Ovary (tissue), 9 donors: ENCODE measurements around the gene BRSK2. TPM values are rescaled to one million over a fixed set of nuclear protein-coding genes. Genes with fewer than 3 reads are reported as not detected.

Source experiments
- DNase-seq, 5 donors: peaks; one replicate each; pipeline ENCODE4 v3.0.0-alpha.2; 2019 to 2020
- H3K27ac ChIP-seq, 2 donors: fragments of 200-600 bp; one replicate each; pipeline versions ENCODE4 v1.5.1 to v1.8.0; 2019 to 2022
- H3K27me3 ChIP-seq: fragments of 200-600 bp; one replicate; pipeline ENCODE4 v1.8.0; 2022
- H3K36me3 ChIP-seq: fragments of 200-600 bp; sonication (generic); one replicate; pipeline ENCODE4 v1.5.1; 2019
- H3K4me1 ChIP-seq: one replicate; pipeline ENCODE4 v1.8.1; 2013; ENCODE audit warnings: mild to moderate bottlenecking, moderate library complexity; ENCODE audit not compliant: insufficient read depth
- H3K4me3 ChIP-seq: fragments of 200-600 bp; sonication (generic); one replicate; pipeline ENCODE4 v1.5.1; 2017
- H3K9me3 ChIP-seq, 2 donors: fragments of 200-600 bp in 1 of 2; sonication (generic) in 1 of 2; one replicate each; pipeline versions ENCODE4 v1.5.1 to v1.8.1; 2013 to 2019; ENCODE audit warnings: mild to moderate bottlenecking in 1 of 2, moderate library complexity in 1 of 2
- CTCF ChIP-seq, 3 donors: fragments of 450-650 bp in 2 of 3; fragments of 200-600 bp in 1 of 3; IDR thresholded peaks; one replicate each; pipeline versions ENCODE4 v1.5.1 to v1.8.0; 2016 to 2022; ENCODE audit warnings: antibody characterized with exemption in 3 of 3, mild to moderate bottlenecking in 1 of 3
- EP300 ChIP-seq: sonication (generic); formaldehyde crosslinking; IDR thresholded peaks from one replicate; pipeline ENCODE4 v1.6.1; 2017; ENCODE audit warnings: antibody characterized with exemption
- POLR2A ChIP-seq: fragments of 450-650 bp; IDR thresholded peaks from one replicate; pipeline ENCODE4 v1.6.1; 2017; ENCODE audit warnings: antibody characterized with exemption, mild to moderate bottlenecking, moderate library complexity
- WGBS, 3 donors: extraction: QIAGEN DNeasy Blood & Tissue Kit in 1 of 3; methylation state at CpG; one replicate each; pipeline versions ENCODE4 v1.1.5 to v1.1.7; 2013 to 2017; 5-methylcytosine and 5-hydroxymethylcytosine counted together
- intact Hi-C, 4 donors: fragments of 100-400 bp; cut with DNase I; formaldehyde crosslinking; loops; one replicate each; pipeline versions ENCODE4 v1.11.0 to v1.15.1; 2022 to 2023
- polyA plus RNA-seq, 2 donors: library from polyadenylated mRNA; stranded (reverse); fragments of 200-250 nt in 1 of 2; fragments of 350-450 nt in 1 of 2; fragmentation: Illumina TruSeq in 1 of 2; extraction: RNeasy Lipid Tissue Mini Kit (QIAGEN cat#74804) in 1 of 2; gene quantifications; one replicate each; pipeline ENCODE4 v1.2.3, GENCODE V29; 2013 to 2014
- total RNA-seq, 7 donors: library from RNA; depleted of rRNA in 2 of 7; stranded (reverse); fragments of >200 nt in 2 of 7; fragmentation: NEBNext Ultra II Directional in 3 of 7; extraction: Animal tissue kit (Norgen Biotek cat#: 25700) in 3 of 7; gene quantifications; one replicate each; pipeline versions ENCODE4 v1.1.0 to v1.2.4, GENCODE V29; 2016 to 2023
- donor health status: DM: no; HTN: no; CAD: no; lungs with moderate emphysema.
- donor health status: DM: no; HTN: no; CAD: no.
- donor health status: Bipolar disorder and iron deficiency.
- donor health status: DM: yes; HTN: yes; CAD: no.
- donor health status: DM: no; HTN: no; CAD: no.
- donor health status: DM: yes; HTN: yes; CAD: no.

Gene BRSK2
- total and polyA plus RNA-seq, 9 donors, result 0.22 to 1.5 (median 0.52) TPM

- WGBS, 3 donors, result 79 to 86% (median 83%) methylated on average over 13 of the region's 13 CpGs
- no peaks in the 10 kb centered on the region for H3K9me3 ChIP-seq
- peak in 2 of 5 donors; percentile 13 to 31 for DNase-seq
- intact Hi-C loops, result no loop called here
- H3K4me3 ChIP-seq, result no peak overlapping the region
- no peaks in the 10 kb centered on the region for H3K36me3 ChIP-seq
- no peaks in the 10 kb centered on the region for H3K27me3 ChIP-seq
- TF ChIP-seq POLR2A (no peak), CTCF (IDR thresholded peaks at IDR 0.05) (no peak), EP300 (no peak)
- no peak overlapping the region for H3K27ac ChIP-seq
- H3K4me1 ChIP-seq, result peaks cover 21% of the 10 kb centered on the region
These were observed 90.4 kb downstream of the BRSK2 start for GRCh38 chr11:1480191-1480554.

GRCh38 chr11:1480555-1481482 lies 91.1 kb downstream of the BRSK2 start:
- 77 to 86% (median 79%) methylated on average over 36 of the region's 36 CpGs for WGBS, 3 donors
- no peaks in the 10 kb centered on the region for H3K9me3 ChIP-seq
- TF ChIP-seq CTCF (IDR thresholded peaks at IDR 0.05) (no peak), EP300 (no peak), POLR2A (no peak)
- no peaks in the 10 kb centered on the region for H3K36me3 ChIP-seq
- peaks cover 24% of the 10 kb centered on the region for H3K4me1 ChIP-seq
- intact Hi-C loops, result no loop called here
- DNase-seq, result peak in 3 of 5 donors; percentile 25 to 39 (median 26)
- H3K27me3 ChIP-seq, result no peaks in the 10 kb centered on the region
- peak overlapping the region in 1 of 2 donors; percentile 24 for H3K27ac ChIP-seq
- H3K4me3 ChIP-seq, result no peak overlapping the region

GRCh38 chr11:1481483-1481825 lies 91.7 kb downstream of the BRSK2 start:
- H3K27me3 ChIP-seq, result no peaks in the 10 kb centered on the region
- no peak for TF ChIP-seq CTCF (IDR thresholded peaks at IDR 0.05)
- no peak for TF ChIP-seq POLR2A
- no peak for TF ChIP-seq EP300
- DNase-seq, result peak in 1 of 5 donors; percentile 51
- intact Hi-C loops, result no loop called here
- no peaks in the 10 kb centered on the region for H3K36me3 ChIP-seq
- H3K9me3 ChIP-seq, result no peaks in the 10 kb centered on the region
- 37 to 49% (median 47%) methylated on average over 2 of the region's 2 CpGs for WGBS, 3 donors
- H3K27ac ChIP-seq, result peak overlapping the region; percentile 6 to 51
- H3K4me3 ChIP-seq, result no peak overlapping the region
- peaks cover 30% of the 10 kb centered on the region for H3K4me1 ChIP-seq

- peaks cover 32% of the 10 kb centered on the region for H3K4me1 ChIP-seq
- peak overlapping the region; percentile 6 to 51 for H3K27ac ChIP-seq
- H3K4me3 ChIP-seq, result no peak overlapping the region
- no peak for TF ChIP-seq EP300
- TF ChIP-seq CTCF (IDR thresholded peaks at IDR 0.05), result no peak
- TF ChIP-seq POLR2A, result no peak
- no peaks in the 10 kb centered on the region for H3K27me3 ChIP-seq
- no peaks in the 10 kb centered on the region for H3K9me3 ChIP-seq
- intact Hi-C loops, result loop anchor here in 1 of 4 donors (1.0 kb wide), 1 partner anchor 21 kb away; no protein-coding TSS in a partner anchor
- 84 to 92% (median 88%) methylated on average over 12 to 16 of the region's 16 CpGs for WGBS, 3 donors
- DNase-seq, result peak in 3 of 5 donors; percentile 24 to 35 (median 26)
- H3K36me3 ChIP-seq, result no peaks in the 10 kb centered on the region
These were observed 92.2 kb downstream of the BRSK2 start for GRCh38 chr11:1481861-1482441.
